HepG2 (cell line): ENCODE data around the gene EEFSEC. TPM values are rescaled to one million over a fixed set of nuclear protein-coding genes. Genes with fewer than 3 reads are reported as not detected.

Source experiments
- ATAC-seq: fragments of 200-7000 bp; cut with Tn5 transposase; 3 replicates; pipeline ENCODE4 v1.9.1; 2020; ENCODE audit warnings: mild to moderate bottlenecking, moderate library complexity
- BruUV-seq: library from RNA; stranded (reverse); fragments of 400-500 nt; replicated peaks from 2 replicates; lab custom pipeline; 2021; lab: Mats Ljungman, UMichigan
- CTCF ChIA-PET: fragments of 300-600 bp; formaldehyde crosslinking; extraction: SDS; loops from one replicate; lab custom pipeline; 2021; ENCODE audit warnings: low total read pairs, inconsistent platforms, low intra/inter-chr PET ratio; lab: Yijun Ruan, JAX
- POLR2A ChIA-PET: fragments of 350-600 bp; sonication (Branson Sonifier 250); formaldehyde crosslinking; loops from one replicate; lab custom pipeline; 2020; ENCODE audit warnings: antibody characterized with exemption, inconsistent platforms; lab: Yijun Ruan, JAX
- DNase-seq: peaks from one replicate; pipeline ENCODE4 v3.0.0-alpha.2; 2015; ENCODE audit warnings: low spot score
- FAIRE-seq: peaks from 3 replicates; lab custom pipeline; 2011; peaks lifted over from hg19 to GRCh38; lab: Jason Lieb, UNC
- H2AFZ ChIP-seq: one replicate; pipeline ENCODE4 v1.6.1; 2011; ENCODE audit warnings: low read length, inconsistent platforms
- H3K27ac ChIP-seq: fragments of 300-600 bp; 3 replicates; pipeline ENCODE4 v1.8.0; 2011; ENCODE audit warnings: mixed run types, mild to moderate bottlenecking, mixed read lengths, low read length, inconsistent platforms; ENCODE audit not compliant: insufficient read depth; ENCODE audit errors: extremely low read length
- H3K27me3 ChIP-seq, 2 experiments: fragments of 200-600 bp in 1 of 2; 2 replicates in 1 of 2; 3 replicates in 1 of 2; pipeline versions ENCODE4 v1.6.0 to v1.8.0; 2011; ENCODE audit warnings: low read length in 2 of 2, mild to moderate bottlenecking in 2 of 2, moderate library complexity in 2 of 2, inconsistent platforms in 1 of 2; ENCODE audit not compliant: insufficient read depth in 2 of 2, control insufficient read depth in 1 of 2
- H3K36me3 ChIP-seq, 2 experiments: fragments of 200-600 bp in 1 of 2; replicated peaks in 1 of 2; 2 replicates in 1 of 2; 3 replicates in 1 of 2; pipeline versions ENCODE4 v1.5.1 to v1.8.0; 2011; ENCODE audit warnings: low read length in 2 of 2, inconsistent platforms in 1 of 2; ENCODE audit not compliant: insufficient read depth in 2 of 2, control insufficient read depth in 1 of 2
- H3K4me1 ChIP-seq: 2 replicates; pipeline ENCODE4 v1.5.1; 2012; ENCODE audit warnings: low read length, inconsistent platforms; ENCODE audit not compliant: insufficient read depth
- H3K4me2 ChIP-seq: 2 replicates; pipeline ENCODE4 v1.6.0; 2011; ENCODE audit warnings: low read depth, low read length, inconsistent platforms
- H3K4me3 ChIP-seq, 3 experiments: fragments of 200-600 bp in 1 of 3; sonication (generic), shearing (Covaris generic) in 1 of 3; replicated peaks in 1 of 3; 2 replicates each; pipeline ENCODE4 v1.5.1; 2011 to 2016; ENCODE audit warnings: low read length in 3 of 3, inconsistent platforms in 2 of 3, low read depth in 2 of 3, mild to moderate bottlenecking in 2 of 3, control low read depth in 1 of 3, mixed read lengths in 1 of 3; ENCODE audit not compliant: insufficient read depth in 1 of 3
- H3K79me2 ChIP-seq: one replicate; pipeline ENCODE4 v1.6.1; 2011; ENCODE audit warnings: low read length, inconsistent platforms; ENCODE audit not compliant: insufficient read depth
- H3K9ac ChIP-seq: 2 replicates; pipeline ENCODE4 v1.6.0; 2011; ENCODE audit warnings: mild to moderate bottlenecking, low read depth, low read length, inconsistent platforms; ENCODE audit not compliant: insufficient read depth
- H3K9me3 ChIP-seq: 2 replicates; pipeline ENCODE4 v1.5.1; 2012; ENCODE audit warnings: mild to moderate bottlenecking, low read length
- H4K20me1 ChIP-seq: 2 replicates; pipeline ENCODE4 v1.6.0; 2011; ENCODE audit warnings: inconsistent platforms, mild to moderate bottlenecking, low read length, moderate library complexity; ENCODE audit not compliant: insufficient read depth
- AHR ChIP-seq: IDR thresholded peaks from 2 replicates; pipeline ENCODE4 v1.6.1; 2018; ENCODE audit warnings: missing genetic modification reagents, missing compliant biosample characterization
- NR1H2 ChIP-seq: sonication (generic); formaldehyde crosslinking; IDR thresholded peaks from 2 replicates; pipeline ENCODE4 v1.8.1; 2022; ENCODE audit warnings: low read depth, missing genetic modification reagents, borderline replicate concordance
- RARA ChIP-seq: IDR thresholded peaks from 2 replicates; pipeline ENCODE4 v1.6.1; 2016; ENCODE audit warnings: missing genetic modification reagents, missing compliant biosample characterization
- ZC3H4 ChIP-seq: sonication (generic); formaldehyde crosslinking; IDR thresholded peaks from 2 replicates; pipeline ENCODE4 v1.4.0; 2020; ENCODE audit warnings: missing genetic modification reagents, borderline replicate concordance
- ZKSCAN1 ChIP-seq: fragments of 150-350 bp; IDR thresholded peaks from 2 replicates; pipeline ENCODE4 v1.6.1; 2014; ENCODE audit warnings: low read length
- ZNF136 ChIP-seq: sonication (generic); formaldehyde crosslinking; IDR thresholded peaks from 2 replicates; pipeline ENCODE4 v1.8.1; 2022; ENCODE audit warnings: low read depth, mild to moderate bottlenecking, moderate library complexity, missing genetic modification reagents
- ZNF317 ChIP-seq: sonication (generic); formaldehyde crosslinking; IDR thresholded peaks from 2 replicates; pipeline ENCODE4 v1.5.0; 2020; ENCODE audit warnings: mild to moderate bottlenecking, missing genetic modification reagents
- ZNF337 ChIP-seq: sonication (generic); formaldehyde crosslinking; IDR thresholded peaks from 2 replicates; pipeline ENCODE4 v1.5.1; 2020; ENCODE audit warnings: missing genetic modification reagents, low read depth, mild to moderate bottlenecking, borderline replicate concordance
- ZNF577 ChIP-seq: sonication (generic); formaldehyde crosslinking; IDR thresholded peaks from 2 replicates; pipeline ENCODE4 v1.4.0; 2020; ENCODE audit warnings: mild to moderate bottlenecking, low read depth, missing genetic modification reagents, borderline replicate concordance
- ZSCAN9 ChIP-seq: IDR thresholded peaks from 2 replicates; pipeline ENCODE4 v1.6.1; 2016; ENCODE audit warnings: borderline replicate concordance
- WGBS: methylation state at CpG from one replicate; pipeline ENCODE4 v1.1.6; 2017; ENCODE audit warnings: low lambda C conversion rate; 5-methylcytosine and 5-hydroxymethylcytosine counted together
- in situ Hi-C: cut with HindIII; loops from 2 replicates; pipeline ENCODE4 v1.10.0; 2017; ENCODE audit warnings: low pct_unique_long_range_greater_than_20kb; ENCODE audit not compliant: extremely low pct_ligation_motif_present
- intact Hi-C: fragments of 100-400 bp; cut with micrococcal nuclease; formaldehyde crosslinking; loops from one replicate; pipeline ENCODE4 v1.10.0; 2022; ENCODE audit not compliant: unreplicated experiment
- polyA plus RNA-seq, 8 experiments: library from polyadenylated mRNA; depleted of rRNA in 3 of 8; stranded (reverse) in 7 of 8; unstranded in 1 of 8; fragments of >200 nt; fragmentation: Illumina TruSeq in 4 of 8; extraction: Trizol in 4 of 8; gene quantifications; 2 replicates each; pipeline versions ENCODE4 v1.2.1 to v1.2.3, GENCODE V29; 2011 to 2016; ENCODE audit warnings: low read depth in 4 of 8, missing spikeins in 1 of 8, mixed read lengths in 1 of 8; ENCODE audit not compliant: insufficient read depth in 1 of 8
- total RNA-seq, 5 experiments: library from RNA; depleted of rRNA; stranded (reverse); fragments of >200 nt; fragmentation: Illumina TruSeq; extraction: Trizol; gene quantifications; 2 replicates each; pipeline ENCODE4 v1.2.3, GENCODE V29; 2016; ENCODE audit warnings: low read depth in 1 of 5
- TF ChIP-seq, protein P1 (sequence below): sonication (generic); formaldehyde crosslinking; IDR thresholded peaks from 2 replicates; pipeline ENCODE4 v1.4.0; 2020; ENCODE audit warnings: missing genetic modification reagents, borderline replicate concordance
- TF ChIP-seq, protein P2 (sequence below): sonication (generic); formaldehyde crosslinking; IDR thresholded peaks from 2 replicates; pipeline ENCODE4 v1.5.0; 2020; ENCODE audit warnings: missing genetic modification reagents
- TF ChIP-seq, protein P3 (sequence below): sonication (generic); formaldehyde crosslinking; IDR thresholded peaks from 2 replicates; pipeline ENCODE4 v1.5.1; 2020; ENCODE audit warnings: missing genetic modification reagents, mild to moderate bottlenecking, borderline replicate concordance
- TF ChIP-seq, protein P4 (sequence below): sonication (generic); formaldehyde crosslinking; IDR thresholded peaks from 2 replicates; pipeline ENCODE4 v1.8.1; 2022; ENCODE audit warnings: mild to moderate bottlenecking, missing genetic modification reagents

EEFSEC gene
- total and polyA plus RNA-seq, 2 of the 13 experiments (the other 11 are each of a cell fraction or from before 2014, with no cell fraction given) = 6.4 to 24.2 TPM

DNA sequence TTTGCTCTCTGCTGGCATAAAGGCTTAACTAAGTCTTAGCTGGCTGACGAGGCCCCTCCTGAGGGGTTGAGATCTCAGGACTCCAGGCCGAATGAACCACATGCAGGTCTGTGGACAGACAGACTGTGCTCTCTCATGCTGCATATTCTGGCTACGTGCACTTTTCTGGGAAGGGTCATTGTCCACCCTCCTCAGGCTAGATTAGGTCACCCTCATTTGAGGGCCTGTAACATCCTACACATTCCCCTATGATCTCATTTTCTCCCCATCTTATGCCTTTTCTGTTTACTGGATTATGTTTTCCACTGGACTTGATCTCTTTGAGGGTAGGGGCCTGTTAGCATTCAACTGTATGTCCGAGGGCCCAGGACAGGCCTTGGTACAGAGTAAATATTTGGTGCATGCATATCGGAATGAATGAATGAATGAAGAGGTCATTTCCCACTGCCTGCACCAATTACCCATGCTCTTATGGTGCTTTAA is 13.7 kb downstream of the EEFSEC start (continued):
- TF ChIP-seq, protein P1, sequence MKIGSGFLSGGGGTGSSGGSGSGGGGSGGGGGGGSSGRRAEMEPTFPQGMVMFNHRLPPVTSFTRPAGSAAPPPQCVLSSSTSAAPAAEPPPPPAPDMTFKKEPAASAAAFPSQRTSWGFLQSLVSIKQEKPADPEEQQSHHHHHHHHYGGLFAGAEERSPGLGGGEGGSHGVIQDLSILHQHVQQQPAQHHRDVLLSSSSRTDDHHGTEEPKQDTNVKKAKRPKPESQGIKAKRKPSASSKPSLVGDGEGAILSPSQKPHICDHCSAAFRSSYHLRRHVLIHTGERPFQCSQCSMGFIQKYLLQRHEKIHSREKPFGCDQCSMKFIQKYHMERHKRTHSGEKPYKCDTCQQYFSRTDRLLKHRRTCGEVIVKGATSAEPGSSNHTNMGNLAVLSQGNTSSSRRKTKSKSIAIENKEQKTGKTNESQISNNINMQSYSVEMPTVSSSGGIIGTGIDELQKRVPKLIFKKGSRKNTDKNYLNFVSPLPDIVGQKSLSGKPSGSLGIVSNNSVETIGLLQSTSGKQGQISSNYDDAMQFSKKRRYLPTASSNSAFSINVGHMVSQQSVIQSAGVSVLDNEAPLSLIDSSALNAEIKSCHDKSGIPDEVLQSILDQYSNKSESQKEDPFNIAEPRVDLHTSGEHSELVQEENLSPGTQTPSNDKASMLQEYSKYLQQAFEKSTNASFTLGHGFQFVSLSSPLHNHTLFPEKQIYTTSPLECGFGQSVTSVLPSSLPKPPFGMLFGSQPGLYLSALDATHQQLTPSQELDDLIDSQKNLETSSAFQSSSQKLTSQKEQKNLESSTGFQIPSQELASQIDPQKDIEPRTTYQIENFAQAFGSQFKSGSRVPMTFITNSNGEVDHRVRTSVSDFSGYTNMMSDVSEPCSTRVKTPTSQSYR (CRISPR knock-in tag) = no peak
- TF ChIP-seq RARA (CRISPR knock-in tag) (peak; percentile 62), ZNF577 (CRISPR knock-in tag) (no peak)
- TF ChIP-seq, protein P2, sequence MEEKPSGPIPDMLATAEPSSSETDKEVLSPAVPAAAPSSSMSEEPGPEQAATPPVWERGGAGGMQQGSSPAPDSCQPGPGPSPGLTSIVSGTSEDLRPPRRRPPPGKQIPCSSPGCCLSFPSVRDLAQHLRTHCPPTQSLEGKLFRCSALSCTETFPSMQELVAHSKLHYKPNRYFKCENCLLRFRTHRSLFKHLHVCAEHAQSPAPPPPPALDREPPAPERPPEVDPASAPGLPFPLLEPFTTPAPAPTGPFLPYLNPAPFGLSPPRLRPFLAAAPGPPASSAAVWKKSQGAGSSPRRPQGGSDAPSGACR (CRISPR knock-in tag) = 0 out of 2 replicates have a peak, but pooled peaks have one; percentile 39

DNA sequence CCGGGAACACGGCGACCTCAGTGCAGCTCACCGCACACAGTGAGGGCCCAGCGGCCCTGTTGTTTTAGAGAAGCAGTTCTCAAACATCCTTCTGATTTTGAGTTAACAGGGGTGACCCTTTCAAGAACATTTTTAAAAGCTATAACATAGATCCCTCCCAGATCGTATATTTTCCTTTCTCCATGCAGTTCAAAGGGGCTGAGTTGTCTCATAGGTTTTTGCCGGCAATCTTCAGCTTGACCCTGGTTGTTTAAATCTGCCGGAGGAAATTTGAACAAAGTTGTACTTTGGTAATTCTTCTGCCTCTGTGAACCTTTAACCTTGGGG is 14.3 kb downstream of the EEFSEC start:
- Histone ChIP-seq H3K4me3 (peak overlapping the region; percentile 51 to 64 (median 55)), H3K4me1 (peaks cover 79% of the 10 kb centered on the region), H3K36me3 (peaks cover 0 to 4% of the 10 kb centered on the region in 2 experiments; a peak in 2 of 5 replicates), H3K27ac (peak overlapping the region; percentile 99), H2AFZ (no peak overlapping the region), H3K9me3 (no peaks in the 10 kb centered on the region), H4K20me1 (no peaks in the 10 kb centered on the region), H3K4me2 (peak overlapping the region; percentile 93), H3K79me2 (peaks cover 63% of the 10 kb centered on the region), H3K27me3 (no peaks in the 10 kb centered on the region), H3K9ac (peak overlapping the region; percentile 85)
- 2% methylated on average over 8 of the region's 8 CpGs for WGBS
- no peak for FAIRE-seq
- BruUV-seq = TSS peak; percentile 99
- DNase-seq = no peak
- intact Hi-C loops = no loop called here
- POLR2A ChIA-PET = interaction anchor here (0.6 to 7.1 kb wide), 15 partner anchors 8 to 483 kb away, joined by 3 to 104 read pairs (median 4); partner anchors contain the start of genes EEFSEC and RUVBL1
- in situ Hi-C loops = no loop called here
- ATAC-seq = peak; percentile 34
- CTCF ChIA-PET = no interaction called here
- TF ChIP-seq AHR (no peak), NR1H2 (CRISPR knock-in tag) (no peak), ZC3H4 (peak; percentile 40; the same call in 1 of the 2 replicates), ZNF317 (CRISPR knock-in tag) (0 out of 2 replicates have a peak, but pooled peaks have one; percentile 3), ZKSCAN1 (peak; percentile 10; the same call in 1 of the 2 replicates), ZNF136 (CRISPR knock-in tag) (no peak), ZNF337 (CRISPR knock-in tag) (no peak), ZSCAN9 (CRISPR knock-in tag) (no peak)
- TF ChIP-seq, protein P3, sequence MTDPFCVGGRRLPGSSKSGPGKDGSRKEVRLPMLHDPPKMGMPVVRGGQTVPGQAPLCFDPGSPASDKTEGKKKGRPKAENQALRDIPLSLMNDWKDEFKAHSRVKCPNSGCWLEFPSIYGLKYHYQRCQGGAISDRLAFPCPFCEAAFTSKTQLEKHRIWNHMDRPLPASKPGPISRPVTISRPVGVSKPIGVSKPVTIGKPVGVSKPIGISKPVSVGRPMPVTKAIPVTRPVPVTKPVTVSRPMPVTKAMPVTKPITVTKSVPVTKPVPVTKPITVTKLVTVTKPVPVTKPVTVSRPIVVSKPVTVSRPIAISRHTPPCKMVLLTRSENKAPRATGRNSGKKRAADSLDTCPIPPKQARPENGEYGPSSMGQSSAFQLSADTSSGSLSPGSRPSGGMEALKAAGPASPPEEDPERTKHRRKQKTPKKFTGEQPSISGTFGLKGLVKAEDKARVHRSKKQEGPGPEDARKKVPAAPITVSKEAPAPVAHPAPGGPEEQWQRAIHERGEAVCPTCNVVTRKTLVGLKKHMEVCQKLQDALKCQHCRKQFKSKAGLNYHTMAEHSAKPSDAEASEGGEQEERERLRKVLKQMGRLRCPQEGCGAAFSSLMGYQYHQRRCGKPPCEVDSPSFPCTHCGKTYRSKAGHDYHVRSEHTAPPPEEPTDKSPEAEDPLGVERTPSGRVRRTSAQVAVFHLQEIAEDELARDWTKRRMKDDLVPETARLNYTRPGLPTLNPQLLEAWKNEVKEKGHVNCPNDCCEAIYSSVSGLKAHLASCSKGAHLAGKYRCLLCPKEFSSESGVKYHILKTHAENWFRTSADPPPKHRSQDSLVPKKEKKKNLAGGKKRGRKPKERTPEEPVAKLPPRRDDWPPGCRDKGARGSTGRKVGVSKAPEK (CRISPR knock-in tag) = no peak
- TF ChIP-seq, protein P4, sequence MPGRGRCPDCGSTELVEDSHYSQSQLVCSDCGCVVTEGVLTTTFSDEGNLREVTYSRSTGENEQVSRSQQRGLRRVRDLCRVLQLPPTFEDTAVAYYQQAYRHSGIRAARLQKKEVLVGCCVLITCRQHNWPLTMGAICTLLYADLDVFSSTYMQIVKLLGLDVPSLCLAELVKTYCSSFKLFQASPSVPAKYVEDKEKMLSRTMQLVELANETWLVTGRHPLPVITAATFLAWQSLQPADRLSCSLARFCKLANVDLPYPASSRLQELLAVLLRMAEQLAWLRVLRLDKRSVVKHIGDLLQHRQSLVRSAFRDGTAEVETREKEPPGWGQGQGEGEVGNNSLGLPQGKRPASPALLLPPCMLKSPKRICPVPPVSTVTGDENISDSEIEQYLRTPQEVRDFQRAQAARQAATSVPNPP = peak; percentile 71
